Right lobe of liver (tissue), 4 donors: ENCODE data around the gene PCDHGB4.

Experiments used
- POLR2A ChIP-seq: fragments of 450-650 bp; IDR thresholded peaks from one replicate; pipeline ENCODE4 v1.6.1; 2017; ENCODE audit warnings: antibody characterized with exemption, mild to moderate bottlenecking
- TF ChIP-seq, protein P1 (sequence below), 4 donors: fragments of 200-600 bp in 3 of 4; fragments of 450-650 bp in 1 of 4; IDR thresholded peaks; one replicate each; pipeline versions ENCODE4 v1.5.1 to v1.8.0; 2016 to 2022; ENCODE audit warnings: antibody characterized with exemption in 4 of 4, mild to moderate bottlenecking in 2 of 4
- donor health status: DM: no; HTN: no; CAD: no.
- donor health status: DM: no; HTN: no; CAD: no.
- donor health status: DM: no; HTN: yes; CAD: no.

DNA sequence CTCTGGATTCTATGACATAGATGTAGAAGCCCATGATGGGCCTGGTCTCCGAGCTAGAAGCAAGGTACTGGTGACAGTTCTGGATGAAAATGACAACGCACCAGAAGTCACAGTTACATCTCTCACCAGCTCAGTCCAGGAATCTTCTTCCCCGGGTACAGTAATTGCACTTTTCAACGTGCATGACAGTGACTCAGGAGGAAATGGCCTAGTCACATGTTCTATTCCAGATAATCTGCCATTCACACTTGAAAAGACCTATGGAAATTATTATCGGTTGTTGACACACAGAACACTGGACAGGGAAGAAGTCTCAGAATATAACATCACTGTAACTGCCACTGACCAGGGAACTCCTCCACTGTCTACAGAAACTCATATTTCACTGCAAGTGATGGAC, 31.4 kb upstream of the PCDHGB4 start:
- TF ChIP-seq, protein P1, sequence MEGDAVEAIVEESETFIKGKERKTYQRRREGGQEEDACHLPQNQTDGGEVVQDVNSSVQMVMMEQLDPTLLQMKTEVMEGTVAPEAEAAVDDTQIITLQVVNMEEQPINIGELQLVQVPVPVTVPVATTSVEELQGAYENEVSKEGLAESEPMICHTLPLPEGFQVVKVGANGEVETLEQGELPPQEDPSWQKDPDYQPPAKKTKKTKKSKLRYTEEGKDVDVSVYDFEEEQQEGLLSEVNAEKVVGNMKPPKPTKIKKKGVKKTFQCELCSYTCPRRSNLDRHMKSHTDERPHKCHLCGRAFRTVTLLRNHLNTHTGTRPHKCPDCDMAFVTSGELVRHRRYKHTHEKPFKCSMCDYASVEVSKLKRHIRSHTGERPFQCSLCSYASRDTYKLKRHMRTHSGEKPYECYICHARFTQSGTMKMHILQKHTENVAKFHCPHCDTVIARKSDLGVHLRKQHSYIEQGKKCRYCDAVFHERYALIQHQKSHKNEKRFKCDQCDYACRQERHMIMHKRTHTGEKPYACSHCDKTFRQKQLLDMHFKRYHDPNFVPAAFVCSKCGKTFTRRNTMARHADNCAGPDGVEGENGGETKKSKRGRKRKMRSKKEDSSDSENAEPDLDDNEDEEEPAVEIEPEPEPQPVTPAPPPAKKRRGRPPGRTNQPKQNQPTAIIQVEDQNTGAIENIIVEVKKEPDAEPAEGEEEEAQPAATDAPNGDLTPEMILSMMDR (IDR thresholded peaks at IDR 0.05) = no peak
- no peak for TF ChIP-seq POLR2A
